ENCODE results near the gene FOXE3. TPM values are rescaled to one million over a fixed set of nuclear protein-coding genes. Genes with fewer than 3 reads are reported as not detected.

FOXE3 gene
- total and polyA plus RNA-seq, 4 donors, result not detected

GRCh38 chr1:47465605-47466004 is 49.5 kb downstream of the FOXE3 start (continued):
- TF ChIP-seq CTCF (IDR thresholded peaks at IDR 0.05; ENCODE audit: low read depth, low read length, missing input control), result no peak

Other genes with a start within 250 kb of the FOXE3 start
- gene PDZK1IP1, start 226.2 kb upstream of the FOXE3 start, total RNA-seq, result 1 to 10 TPM in 1 of 2 donors, under 1 TPM in 1; 0.75 to 1.1 TPM
- 1 to 10 TPM in 1 of 2 donors, under 1 TPM in 1; 0.89 to 2.2 TPM for gene PDZK1IP1, start 226.2 kb upstream of the FOXE3 start, polyA plus RNA-seq
- 100 to 1,000 TPM in 1 of 2 donors, 1 to 10 TPM in 1; 3.5 to 184 TPM for gene TAL1, start 184.1 kb upstream of the FOXE3 start, total RNA-seq
- 1 to 10 TPM in 1 of 2 donors, under 1 TPM in 1; 0.79 to 1.2 TPM for gene TAL1, start 184.1 kb upstream of the FOXE3 start, polyA plus RNA-seq
- 10 to 100 TPM in 1 of 2 donors, under 1 TPM in 1; 0.84 to 20.5 TPM for gene STIL, start 102.1 kb upstream of the FOXE3 start, total RNA-seq
- under 1 TPM; 0.26 to 0.67 TPM for gene STIL, start 102.1 kb upstream of the FOXE3 start, polyA plus RNA-seq
- gene CMPK1, start 82.5 kb upstream of the FOXE3 start, total RNA-seq, result 100 to 1,000 TPM in 1 of 2 donors, 10 to 100 TPM in 1; 66.8 to 146 TPM
- gene CMPK1, start 82.5 kb upstream of the FOXE3 start, polyA plus RNA-seq, result 10 to 100 TPM; 74.5 to 99.5 TPM
- under 1 TPM; 0.05 to 0.08 TPM for gene FOXD2, start 21.8 kb downstream of the FOXE3 start, total RNA-seq
- under 1 TPM in 1 of 2 donors, not detected in 1; 0.17 TPM for gene FOXD2, start 21.8 kb downstream of the FOXE3 start, polyA plus RNA-seq